Hematopoietic multipotent progenitor cell treated with erythropoietin and hydrocortisone succinate and interleukin-3 and kit ligand, for 17 days (in vitro differentiated cells): Measurements from ENCODE around the gene CS.

ENCODE experiments used
- DNase-seq: peaks from one replicate; pipeline ENCODE4 v3.0.0-alpha.2; 2015; ENCODE audit warnings: low spot score

Gene CS

DNA sequence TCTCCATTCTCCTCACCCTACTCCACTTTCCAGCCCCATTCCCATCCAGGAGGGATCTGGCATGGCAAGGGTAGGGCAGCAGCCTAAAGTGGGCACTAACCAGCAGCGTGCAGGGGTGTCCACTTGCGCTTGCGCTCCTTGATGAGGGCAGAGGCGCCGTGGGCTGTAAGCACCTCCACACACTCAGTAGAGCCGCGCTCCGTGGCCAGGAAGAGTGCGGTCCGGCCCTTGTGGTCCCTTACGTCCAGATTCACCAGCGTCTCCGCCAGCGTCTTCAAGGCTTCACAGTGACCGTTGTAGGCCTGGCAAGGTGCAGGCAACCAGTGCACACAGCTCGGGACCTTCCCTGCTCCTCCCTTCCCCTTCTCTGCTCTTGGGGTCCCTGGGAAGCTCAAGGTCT, 52.2 kb downstream of the CS start:
- DNase-seq = no peak

DNA sequence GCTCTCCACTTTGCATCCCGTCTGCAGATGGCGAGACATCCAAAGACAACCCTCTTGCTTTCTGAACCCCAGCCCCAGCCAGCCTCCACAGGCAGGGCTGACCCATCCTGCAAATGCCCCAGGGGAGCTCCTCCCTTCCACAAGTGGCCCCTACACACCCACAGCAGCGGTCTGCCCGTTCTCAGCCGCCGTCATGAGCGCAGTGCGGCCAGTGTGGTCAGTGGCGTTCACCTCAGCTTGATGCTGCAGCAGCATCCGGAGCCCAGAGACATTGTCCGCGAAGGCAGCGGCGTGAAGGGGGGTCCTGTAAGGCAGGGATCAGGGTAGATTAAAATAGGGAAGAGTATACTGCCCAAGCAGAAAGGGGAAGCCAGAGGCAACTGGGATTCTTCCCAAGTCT, 55.6 kb downstream of the CS start:
- DNase-seq = no peak

DNA sequence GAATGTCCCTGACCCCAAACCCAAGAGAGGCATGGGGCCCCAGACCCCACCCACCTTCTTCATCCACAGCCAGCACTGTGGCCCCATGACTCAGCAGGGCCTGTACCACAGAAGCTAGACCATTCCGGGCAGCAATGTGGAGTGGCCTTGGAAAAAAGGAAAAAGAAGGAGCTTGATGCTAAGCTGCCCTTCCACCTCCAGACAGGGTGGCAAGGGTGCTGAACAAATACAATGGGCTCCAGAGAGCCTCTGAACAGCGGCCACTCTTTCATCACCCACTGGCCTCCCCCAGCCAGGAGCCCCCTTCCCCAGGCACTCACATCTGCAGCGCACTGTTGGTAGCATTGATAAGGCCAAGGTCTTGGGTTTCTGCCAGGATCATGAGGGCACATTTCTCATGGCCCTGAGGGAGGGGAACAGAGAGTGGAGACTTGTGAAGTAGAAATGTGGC, 56.4 kb downstream of the CS start:
- peak; percentile 83 for DNase-seq

DNA sequence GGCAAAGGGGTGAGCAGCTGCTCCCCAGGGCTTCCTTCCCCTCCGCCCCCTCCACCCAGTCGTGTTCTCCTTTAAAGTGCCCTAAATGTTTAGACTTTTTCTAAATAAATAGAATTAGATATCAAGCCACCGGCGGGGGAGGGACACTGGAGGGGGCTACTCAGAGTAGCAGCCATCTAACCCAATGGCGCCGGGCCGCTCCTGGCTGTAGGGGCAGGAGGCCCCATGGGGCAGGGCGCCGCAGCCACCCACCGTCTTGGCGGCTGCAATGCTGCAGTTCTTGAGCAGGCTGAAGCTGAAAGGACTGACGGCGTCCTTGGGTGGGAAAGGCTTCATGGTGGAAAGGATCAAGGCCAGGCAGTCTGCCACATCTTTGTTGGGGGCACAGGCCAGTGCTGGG, 57.1 kb downstream of the CS start:
- DNase-seq = no peak

DNA sequence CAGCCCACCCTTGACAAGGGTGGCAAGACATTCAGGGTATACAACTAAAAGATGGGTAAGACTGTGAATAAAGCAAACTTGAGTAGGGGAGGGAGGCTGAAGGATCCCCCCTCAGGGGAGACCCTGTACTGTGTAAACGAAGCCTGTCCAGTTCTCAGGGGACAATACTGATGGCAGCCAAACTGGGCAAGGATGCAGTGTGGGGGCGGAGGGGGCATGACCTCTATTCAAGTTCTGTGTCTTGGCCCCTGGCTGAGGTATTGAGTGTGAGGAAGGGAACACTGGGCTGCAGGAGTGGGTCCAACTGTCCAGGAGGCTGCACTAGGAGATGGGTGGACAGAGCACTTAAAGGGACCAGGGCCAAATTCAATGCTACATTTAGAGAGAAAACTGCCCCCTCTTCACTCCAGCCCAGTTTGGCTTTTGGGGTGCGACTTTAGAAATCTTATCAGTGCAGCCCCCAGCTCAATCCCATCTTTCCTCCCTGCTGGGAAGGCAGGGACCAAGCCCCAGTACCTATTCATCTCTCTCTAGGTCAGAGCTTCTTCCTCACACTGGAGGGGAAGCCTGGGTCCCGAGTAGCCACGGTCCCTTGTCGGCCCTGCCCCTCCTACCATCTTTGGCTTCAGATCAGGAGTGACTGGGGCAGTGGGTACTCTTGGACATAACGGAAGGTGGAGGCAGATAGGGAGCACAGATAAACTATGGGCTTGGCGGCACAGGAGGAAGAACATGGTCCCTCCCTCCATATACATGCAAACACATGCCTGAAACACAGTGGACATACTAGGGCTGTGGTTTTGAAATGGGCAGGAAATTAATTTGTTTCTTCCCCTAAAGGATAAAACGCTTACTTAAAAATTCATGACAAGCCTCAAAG, 58.5 kb downstream of the CS start:
- no peak for DNase-seq

DNA sequence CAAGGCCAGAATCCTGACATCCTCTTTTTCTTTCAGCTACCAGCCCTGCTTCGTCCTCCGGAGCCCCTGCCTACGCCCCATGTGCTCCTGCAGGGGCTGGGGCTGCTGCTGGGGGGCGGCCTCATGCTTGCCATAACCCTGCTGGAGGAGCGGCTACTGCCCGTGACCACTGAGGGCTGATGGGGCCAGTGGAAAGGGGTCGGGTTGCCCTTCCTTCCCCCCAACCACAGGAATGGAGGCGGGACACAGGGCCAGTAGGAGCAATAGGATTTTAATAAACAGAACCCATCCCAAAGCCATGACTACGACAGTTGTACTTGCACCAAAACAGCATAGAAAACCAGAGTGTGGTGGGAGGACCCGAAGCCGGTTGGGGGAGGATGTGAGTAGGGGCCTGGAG, 62.6 kb downstream of the CS start:
- DNase-seq = no peak

DNA sequence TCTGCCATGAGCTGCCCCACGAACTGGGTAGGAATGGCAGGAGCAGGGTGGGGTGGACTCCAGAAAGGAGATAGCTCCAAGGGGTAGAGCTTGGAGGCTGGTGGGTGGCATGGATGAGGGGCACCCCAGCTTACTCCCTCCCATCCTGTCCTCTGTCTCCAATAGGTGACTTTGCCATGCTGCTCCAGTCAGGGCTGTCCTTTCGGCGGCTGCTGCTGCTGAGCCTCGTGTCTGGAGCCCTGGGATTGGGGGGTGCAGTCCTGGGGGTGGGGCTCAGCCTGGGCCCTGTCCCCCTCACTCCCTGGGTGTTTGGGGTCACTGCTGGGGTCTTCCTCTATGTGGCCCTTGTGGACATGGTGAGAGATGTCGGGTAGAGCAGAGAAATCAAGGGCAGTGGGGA, 63.1 kb downstream of the CS start:
- no peak for DNase-seq

DNA sequence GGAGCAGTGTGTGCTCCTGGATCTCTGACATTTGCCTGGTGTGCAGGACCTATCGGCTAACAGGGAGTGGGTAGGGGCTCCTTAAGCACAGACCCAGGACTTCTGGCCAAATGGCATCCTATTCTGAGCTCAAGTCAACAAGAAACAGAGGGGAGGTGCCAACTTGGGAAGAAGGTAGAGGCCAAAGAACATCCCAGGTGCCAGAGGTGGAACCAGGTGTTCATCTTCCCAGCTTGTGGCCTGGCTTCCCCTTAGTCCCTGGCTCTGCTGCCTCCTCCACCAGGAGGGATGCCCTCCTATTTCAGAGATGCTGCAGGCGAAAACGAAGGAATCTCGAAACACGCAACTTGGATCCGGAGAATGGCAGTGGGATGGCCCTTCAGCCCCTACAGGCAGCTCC, 64.0 kb downstream of the CS start:
- DNase-seq = no peak

DNA sequence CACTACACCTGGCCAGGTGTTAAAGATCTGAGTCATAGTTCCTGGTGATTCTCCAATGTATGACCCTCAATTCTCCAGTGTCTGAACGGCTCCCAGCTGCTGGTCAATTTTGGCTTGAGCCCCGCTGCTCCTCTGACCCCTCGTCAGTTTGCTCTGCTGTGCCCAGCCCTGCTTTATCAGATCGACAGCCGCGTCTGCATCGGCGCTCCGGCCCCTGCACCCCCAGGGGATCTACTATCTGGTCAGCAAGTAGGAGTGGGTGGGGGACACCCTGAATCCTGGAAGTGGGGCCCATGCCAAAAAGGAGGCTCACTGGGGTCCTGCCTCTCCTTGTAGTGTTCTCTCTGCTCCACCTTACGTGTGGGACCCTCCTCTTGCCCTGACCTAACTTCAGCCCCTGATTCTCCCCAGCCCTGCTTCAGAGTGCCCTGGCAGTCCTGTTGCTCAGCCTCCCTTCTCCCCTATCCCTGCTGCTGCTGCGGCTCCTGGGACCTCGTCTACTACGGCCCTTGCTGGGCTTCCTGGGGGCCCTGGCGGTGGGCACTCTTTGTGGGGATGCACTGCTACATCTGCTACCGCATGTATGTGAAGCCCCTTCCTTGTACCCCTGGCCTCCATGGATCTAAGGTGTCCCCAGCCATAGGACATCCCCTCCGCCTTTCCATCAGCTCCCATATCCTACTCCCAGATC, 65.2 kb downstream of the CS start:
- DNase-seq = no peak

DNA sequence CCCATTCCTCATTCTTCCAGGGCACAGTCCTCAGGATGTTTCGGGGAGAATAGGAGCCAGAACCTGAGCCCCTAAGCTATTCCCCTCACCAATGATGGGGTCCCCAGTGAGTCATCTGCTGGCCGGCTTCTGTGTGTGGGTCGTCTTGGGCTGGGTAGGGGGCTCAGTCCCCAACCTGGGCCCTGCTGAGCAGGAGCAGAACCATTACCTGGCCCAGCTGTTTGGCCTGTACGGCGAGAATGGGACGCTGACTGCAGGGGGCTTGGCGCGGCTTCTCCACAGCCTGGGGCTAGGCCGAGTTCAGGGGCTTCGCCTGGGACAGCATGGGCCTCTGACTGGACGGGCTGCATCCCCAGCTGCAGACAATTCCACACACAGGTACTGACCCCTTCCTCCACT, 68.9 kb downstream of the CS start:
- DNase-seq = no peak

DNA sequence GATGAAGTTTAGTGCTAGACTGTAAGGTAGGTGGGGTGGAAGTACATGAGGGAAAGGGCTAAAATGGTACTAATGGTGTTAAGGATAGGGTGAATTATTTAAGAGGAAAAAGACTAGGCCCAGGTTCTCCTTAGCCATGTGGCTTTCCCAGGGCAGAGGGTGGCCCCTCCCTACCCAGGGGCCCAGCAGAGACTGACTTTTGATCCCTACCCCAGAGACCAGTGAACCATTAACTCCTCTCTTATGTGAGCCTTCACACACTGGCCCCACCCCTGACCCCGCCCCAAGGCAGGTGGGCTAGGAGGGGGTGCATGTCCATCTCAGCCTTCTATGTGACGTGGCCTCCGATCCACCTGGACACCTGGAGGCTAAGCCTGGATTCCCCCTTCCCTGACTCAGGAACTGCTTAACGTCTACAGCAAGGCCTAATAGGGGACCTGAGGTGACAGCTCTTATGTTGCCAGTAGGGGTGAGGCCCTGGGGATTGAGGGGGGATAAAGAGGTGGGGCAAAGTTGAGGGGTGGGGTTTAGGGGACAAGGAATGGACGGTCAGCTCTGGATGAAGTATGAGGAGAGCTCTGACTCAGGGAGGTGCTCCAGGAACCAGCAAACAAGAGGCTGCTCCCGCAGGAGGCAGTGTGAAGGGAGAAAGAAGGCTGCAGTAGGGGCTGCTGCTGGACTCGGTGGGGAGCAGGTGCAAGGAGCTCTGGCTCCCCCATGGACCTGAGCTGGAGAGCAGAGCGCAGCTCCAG, 69.5 kb downstream of the CS start:
- DNase-seq = no peak

DNA sequence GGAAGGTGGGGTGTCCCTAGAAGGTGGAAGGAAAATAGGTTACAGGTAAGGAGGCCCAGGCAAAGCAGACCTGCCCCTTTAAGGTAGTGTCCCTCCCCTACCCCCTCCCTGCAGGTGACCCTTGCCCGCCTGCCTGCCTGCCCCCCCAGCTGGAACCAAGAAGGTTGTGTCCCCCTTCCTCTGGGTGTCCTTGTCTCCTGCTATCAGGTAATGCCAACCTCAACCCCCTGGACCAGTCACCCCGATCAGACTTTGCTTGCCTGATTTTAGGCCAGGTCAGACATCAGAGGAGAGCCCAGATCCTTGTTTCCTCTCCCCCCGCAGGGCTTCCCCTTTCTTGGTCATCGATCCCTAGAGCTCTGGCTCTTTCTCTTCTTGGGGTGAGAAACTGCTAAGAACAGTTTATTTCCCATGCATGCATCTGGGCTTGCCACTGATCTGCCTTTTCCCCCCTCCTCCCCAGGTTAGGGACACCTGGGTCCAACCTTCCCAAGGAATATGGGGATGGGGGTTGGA, 70.2 kb downstream of the CS start, which contains the start of gene SLC39A5:
Gene SLC39A5, plus strand, starts transcription at position 136 of the 516 bp plus-strand sequence. CDS start 1,224 bp downstream, outside the sequence.
- DNase-seq = no peak

DNA sequence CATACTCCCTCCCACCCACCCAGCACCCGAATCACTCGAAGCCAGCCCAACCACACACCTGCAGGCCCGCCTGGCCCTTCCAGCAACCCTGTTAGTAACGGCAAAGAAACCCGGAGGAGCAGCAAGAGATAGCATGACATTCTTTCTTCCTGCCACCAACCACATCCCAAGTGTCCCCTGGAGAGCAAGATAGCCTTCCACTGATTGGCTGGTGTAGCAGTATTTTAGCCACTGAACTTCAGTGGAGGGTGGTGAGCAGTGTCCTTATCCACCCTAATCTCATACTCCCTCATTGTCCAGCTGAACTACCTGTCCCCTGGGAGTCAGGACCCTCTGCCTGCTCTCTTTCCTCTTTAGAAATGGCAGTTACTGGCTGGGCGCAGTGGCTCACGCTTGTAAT, 71.0 kb downstream of the CS start:
- no peak for DNase-seq

DNA sequence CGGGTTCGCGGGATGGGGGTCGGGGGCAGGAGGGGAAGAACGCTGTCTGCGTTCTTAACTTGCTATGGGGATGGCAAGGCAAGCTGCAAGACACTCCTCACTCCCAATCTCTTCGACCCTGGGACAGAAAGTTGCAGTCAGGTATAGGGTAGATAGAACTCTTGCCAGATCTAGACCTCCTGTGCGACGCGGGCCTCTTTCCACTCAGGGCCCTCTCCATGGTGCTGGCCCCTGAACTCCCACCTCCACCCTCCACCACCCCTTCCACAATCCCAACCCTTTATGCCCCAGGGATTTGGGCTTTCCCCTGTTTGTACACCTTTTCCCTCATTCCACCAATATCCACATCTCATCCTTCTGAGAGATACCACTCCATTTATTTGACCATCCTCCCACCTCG, 75.2 kb downstream of the CS start:
- DNase-seq = no peak

DNA sequence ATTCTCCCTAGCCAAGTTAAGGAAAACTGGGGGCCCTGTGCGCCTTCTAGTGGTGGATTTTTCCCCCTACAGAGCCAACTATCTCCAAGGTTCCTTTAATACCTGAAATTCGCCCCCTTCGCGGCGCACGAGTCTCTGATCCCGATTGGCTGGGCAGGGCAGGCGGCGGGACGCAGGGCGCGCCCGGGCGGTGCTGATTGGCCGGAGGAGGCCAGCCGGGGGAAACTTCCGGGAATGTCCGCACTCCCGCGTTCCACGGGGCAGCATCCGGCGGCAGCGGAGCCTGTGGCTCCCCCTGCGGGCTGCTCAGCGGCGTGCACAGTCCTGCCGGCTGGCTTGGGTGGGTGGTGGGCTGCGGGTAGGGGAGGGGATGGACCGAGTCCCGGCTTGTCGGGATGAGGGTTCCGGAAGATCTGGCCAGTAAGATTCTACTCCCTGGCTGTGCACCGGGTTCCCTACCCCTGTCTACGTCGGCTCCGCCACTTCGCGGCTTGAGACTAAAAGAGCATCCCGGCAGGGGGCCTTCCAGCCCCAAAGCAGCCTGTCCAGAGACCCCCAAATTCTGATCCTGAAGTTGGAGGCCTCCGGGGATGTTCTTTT, 75.9 kb downstream of the CS start, which contains the start of gene NABP2:
Gene NABP2, plus strand, starts transcription at position 241 of the 600 bp plus-strand sequence. CDS start 515 bp downstream, outside the sequence.
- DNase-seq = peak; percentile 97

DNA sequence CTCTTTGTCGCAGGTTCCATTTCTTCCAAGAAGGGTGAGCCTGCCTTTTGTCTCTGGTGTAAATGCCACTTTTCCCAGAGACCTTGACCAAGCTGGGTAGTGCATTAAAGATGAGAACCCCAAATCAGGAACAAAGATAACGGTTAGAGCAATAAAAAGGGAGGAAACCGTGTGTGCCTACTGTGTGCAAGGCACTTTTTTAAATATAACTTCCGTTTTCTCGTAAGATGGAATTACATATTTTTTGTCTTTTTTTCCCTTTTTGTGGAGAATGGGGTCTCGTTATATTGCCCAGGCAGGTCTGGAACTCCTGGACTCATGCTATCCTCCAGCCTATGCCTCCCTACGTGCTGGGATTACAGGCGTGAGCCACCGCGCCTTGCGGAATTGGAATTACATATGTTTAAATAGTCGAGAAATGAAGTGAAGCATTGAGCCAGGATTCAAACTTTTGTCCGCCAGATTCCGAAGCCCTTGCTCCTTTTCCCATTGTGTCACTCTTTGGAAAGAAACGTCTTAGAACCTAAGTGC, 76.5 kb downstream of the CS start:
- DNase-seq = no peak

DNA sequence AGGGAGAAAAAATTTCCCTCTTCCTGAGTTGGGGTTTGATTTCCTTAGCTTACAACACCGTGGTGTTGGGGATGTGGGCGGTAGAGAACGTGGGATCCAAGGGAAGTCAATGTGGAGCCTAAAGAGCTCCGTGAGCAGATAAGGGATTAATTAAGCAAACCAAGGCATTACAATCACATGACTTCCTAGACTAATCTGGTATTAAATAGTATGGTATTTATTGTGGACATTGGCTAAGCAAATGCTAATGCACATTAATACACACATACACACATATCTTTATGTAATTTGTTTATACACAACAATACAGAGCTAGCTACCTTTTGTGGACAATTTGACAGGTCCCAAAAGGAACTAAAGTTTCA, 77.6 kb downstream of the CS start:
- no peak for DNase-seq

DNA sequence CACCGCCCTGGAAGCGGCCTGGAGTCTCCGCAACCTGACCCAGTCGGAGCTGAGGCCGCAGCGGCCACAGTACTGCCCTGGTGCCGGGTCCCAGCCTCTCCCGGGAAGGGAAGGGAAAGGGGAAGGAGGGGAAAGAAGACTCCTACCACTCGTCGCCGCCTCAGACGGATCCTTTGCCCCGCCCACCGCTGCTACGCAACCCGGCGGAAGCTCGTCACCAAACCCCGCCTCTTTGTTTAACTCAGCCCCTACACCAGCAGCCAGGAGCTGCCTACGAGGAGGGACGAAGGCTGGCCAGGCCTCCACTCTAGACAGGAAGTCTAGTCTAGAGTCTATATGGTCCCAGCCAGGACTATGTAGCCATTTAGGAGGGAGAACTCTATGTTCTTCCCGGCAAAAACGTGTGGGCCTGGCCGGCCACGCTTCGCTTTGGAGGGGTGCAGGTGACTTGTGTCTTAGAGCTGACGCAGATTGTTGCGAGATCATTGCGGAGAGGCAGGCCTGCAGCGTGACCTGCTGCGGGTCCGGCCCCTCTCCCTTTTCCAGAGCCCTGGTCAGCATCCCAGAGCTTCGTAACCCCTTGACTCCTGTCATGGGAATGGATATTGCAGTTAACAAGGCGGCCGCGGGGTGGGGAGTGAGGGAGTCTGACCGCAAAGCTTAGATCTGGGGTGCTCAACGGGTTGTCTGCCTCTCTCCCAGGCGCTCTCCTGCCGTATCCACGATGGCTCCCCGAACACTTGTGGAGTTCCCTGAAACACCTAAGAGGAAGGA, 78.2 kb downstream of the CS start, which contains the start of gene RNF41:
Gene RNF41, minus strand, starts transcription at position 166 of the 774 bp plus-strand sequence. CDS start 7,875 bp downstream, outside the sequence.
- DNase-seq = peak; percentile 97
